Nephron (organoid): ENCODE measurements around the gene COL26A1.
"Not testable (repeated sequence)": the region's sequence is repeated elsewhere in the genome, so short reads cannot be mapped to it uniquely, and the experiment has no call there.

Experiments used
- H3K27ac Mint-ChIP-seq, 3 experiments: 2 replicates each; pipeline ENCODE4 v1.8.0; 2020; ENCODE audit warnings: mixed read lengths in 3 of 3, mild to moderate bottlenecking in 2 of 3, moderate library complexity in 1 of 3
- H3K27me3 Mint-ChIP-seq: 2 replicates; pipeline ENCODE4 v1.8.0; 2021; ENCODE audit warnings: low read depth, mild to moderate bottlenecking, moderate library complexity, mixed read lengths
- H3K36me3 Mint-ChIP-seq: 2 replicates; pipeline ENCODE4 v1.8.0; 2020; ENCODE audit warnings: low read depth, mixed read lengths
- H3K4me1 Mint-ChIP-seq: 2 replicates; pipeline ENCODE4 v1.8.0; 2020; ENCODE audit warnings: mixed read lengths
- H3K4me3 Mint-ChIP-seq, 3 experiments: 2 replicates each; pipeline ENCODE4 v1.8.0; 2020; ENCODE audit warnings: mild to moderate bottlenecking in 3 of 3, mixed read lengths in 3 of 3, moderate library complexity in 2 of 3
- H3K9me3 Mint-ChIP-seq: 2 replicates; pipeline ENCODE4 v1.8.0; 2020; ENCODE audit warnings: mixed read lengths
- CTCF ChIP-seq, 3 experiments: fragments of 200-600 bp; sonication (generic); IDR thresholded peaks; one replicate each; pipeline ENCODE4 v1.5.0; 2021; ENCODE audit warnings: antibody characterized with exemption in 3 of 3; ENCODE audit not compliant: unreplicated experiment in 3 of 3

COL26A1 gene

GRCh38 chr7:101486433-101487104 lies 123.9 kb downstream of the COL26A1 start:
- Mint-ChIP-seq H3K27me3 (no peaks in the 10 kb centered on the region), H3K4me3 (peak overlapping the region; percentile 19 to 31 (median 31)), H3K9me3 (no peaks in the 10 kb centered on the region), H3K36me3 (peaks cover under 1% of the 10 kb centered on the region), H3K27ac (peak overlapping the region; percentile 98 to 99 (median 98)), H3K4me1 (peaks cover 36% of the 10 kb centered on the region)
- no peak for TF ChIP-seq CTCF (IDR thresholded peaks at IDR 0.05; ENCODE audit: unreplicated experiment in 3 of 3)

- no peaks in the 10 kb centered on the region for H3K27me3 Mint-ChIP-seq
- H3K4me1 Mint-ChIP-seq: peaks cover 39% of the 10 kb centered on the region
- H3K4me3 Mint-ChIP-seq: no peak overlapping the region
- H3K9me3 Mint-ChIP-seq: no peaks in the 10 kb centered on the region
- H3K27ac Mint-ChIP-seq: peak overlapping the region; percentile 98 to 99 (median 98)
- H3K36me3 Mint-ChIP-seq: peaks cover 3% of the 10 kb centered on the region
- no peak for TF ChIP-seq CTCF (IDR thresholded peaks at IDR 0.05; ENCODE audit: unreplicated experiment in 3 of 3)
These were observed 124.4 kb downstream of the COL26A1 start for GRCh38 chr7:101487105-101487458.

- Mint-ChIP-seq H3K4me1 (peaks cover 39% of the 10 kb centered on the region), H3K36me3 (peaks cover 3% of the 10 kb centered on the region)
These were observed 125.1 kb downstream of the COL26A1 start for GRCh38 chr7:101487753-101488152.

GRCh38 chr7:101488826-101489572 lies 126.3 kb downstream of the COL26A1 start:
- Mint-ChIP-seq H3K27ac (peak overlapping the region; percentile 90 to 93 (median 91)), H3K36me3 (peaks cover 3% of the 10 kb centered on the region), H3K4me3 (peak overlapping the region in 2 of 3 experiments; percentile 9 to 13), H3K4me1 (peaks cover 42% of the 10 kb centered on the region), H3K27me3 (no peaks in the 10 kb centered on the region), H3K9me3 (no peaks in the 10 kb centered on the region)
- TF ChIP-seq CTCF (IDR thresholded peaks at IDR 0.05; ENCODE audit: unreplicated experiment in 3 of 3): no peak

More at GRCh38 chr7:101487753-101488152, 125.1 kb downstream of the COL26A1 start:
- TF ChIP-seq CTCF (IDR thresholded peaks at IDR 0.05; ENCODE audit: unreplicated experiment in 3 of 3): no peak
- H3K4me3 Mint-ChIP-seq: no peak overlapping the region
- peak overlapping the region; percentile 98 to 99 (median 98) for H3K27ac Mint-ChIP-seq
- no peaks in the 10 kb centered on the region for H3K27me3 Mint-ChIP-seq
- H3K9me3 Mint-ChIP-seq: no peaks in the 10 kb centered on the region

GRCh38 chr7:101490439-101490838 lies 127.8 kb downstream of the COL26A1 start:
- H3K4me1 Mint-ChIP-seq: peaks cover 49% of the 10 kb centered on the region
- not testable (repeated sequence) for H3K4me3 Mint-ChIP-seq, H3K27me3 Mint-ChIP-seq, H3K9me3 Mint-ChIP-seq, H3K27ac Mint-ChIP-seq, H3K36me3 Mint-ChIP-seq

GRCh38 chr7:101491442-101491841 lies 128.8 kb downstream of the COL26A1 start:
- peak overlapping the region; percentile 16 to 72 (median 33) for H3K27ac Mint-ChIP-seq
- not testable (repeated sequence) for H3K27me3 Mint-ChIP-seq, H3K4me3 Mint-ChIP-seq, H3K36me3 Mint-ChIP-seq, H3K9me3 Mint-ChIP-seq
- peaks cover 49% of the 10 kb centered on the region for H3K4me1 Mint-ChIP-seq
